ENCODE data around the gene NTM.

- TF ChIP-seq, protein P1, sequence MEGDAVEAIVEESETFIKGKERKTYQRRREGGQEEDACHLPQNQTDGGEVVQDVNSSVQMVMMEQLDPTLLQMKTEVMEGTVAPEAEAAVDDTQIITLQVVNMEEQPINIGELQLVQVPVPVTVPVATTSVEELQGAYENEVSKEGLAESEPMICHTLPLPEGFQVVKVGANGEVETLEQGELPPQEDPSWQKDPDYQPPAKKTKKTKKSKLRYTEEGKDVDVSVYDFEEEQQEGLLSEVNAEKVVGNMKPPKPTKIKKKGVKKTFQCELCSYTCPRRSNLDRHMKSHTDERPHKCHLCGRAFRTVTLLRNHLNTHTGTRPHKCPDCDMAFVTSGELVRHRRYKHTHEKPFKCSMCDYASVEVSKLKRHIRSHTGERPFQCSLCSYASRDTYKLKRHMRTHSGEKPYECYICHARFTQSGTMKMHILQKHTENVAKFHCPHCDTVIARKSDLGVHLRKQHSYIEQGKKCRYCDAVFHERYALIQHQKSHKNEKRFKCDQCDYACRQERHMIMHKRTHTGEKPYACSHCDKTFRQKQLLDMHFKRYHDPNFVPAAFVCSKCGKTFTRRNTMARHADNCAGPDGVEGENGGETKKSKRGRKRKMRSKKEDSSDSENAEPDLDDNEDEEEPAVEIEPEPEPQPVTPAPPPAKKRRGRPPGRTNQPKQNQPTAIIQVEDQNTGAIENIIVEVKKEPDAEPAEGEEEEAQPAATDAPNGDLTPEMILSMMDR (tag by site-specific recombination; IDR thresholded peaks at IDR 0.05), result no peak
- TF ChIP-seq PRDM1 (tag by site-specific recombination; IDR thresholded peaks at IDR 0.05) (no peak), ZNF610 (tag by site-specific recombination; IDR thresholded peaks at IDR 0.05; ENCODE audit: borderline replicate concordance) (no peak), ZNF24 (tag by site-specific recombination; IDR thresholded peaks at IDR 0.05) (no peak), ZBTB7A (tag by site-specific recombination; IDR thresholded peaks at IDR 0.05; ENCODE audit: low read depth) (no peak), OVOL3 (tag by site-specific recombination; IDR thresholded peaks at IDR 0.05) (no peak), TCF7L2 (IDR thresholded peaks at IDR 0.05; ENCODE audit: borderline replicate concordance, low read depth, low read length) (no peak), ZNF362 (tag by site-specific recombination; IDR thresholded peaks at IDR 0.05) (no peak), ZNF792 (tag by site-specific recombination; IDR thresholded peaks at IDR 0.05) (no peak), ZEB2 (tag by site-specific recombination; IDR thresholded peaks at IDR 0.05) (no peak)
- TF ChIP-seq, protein P2, sequence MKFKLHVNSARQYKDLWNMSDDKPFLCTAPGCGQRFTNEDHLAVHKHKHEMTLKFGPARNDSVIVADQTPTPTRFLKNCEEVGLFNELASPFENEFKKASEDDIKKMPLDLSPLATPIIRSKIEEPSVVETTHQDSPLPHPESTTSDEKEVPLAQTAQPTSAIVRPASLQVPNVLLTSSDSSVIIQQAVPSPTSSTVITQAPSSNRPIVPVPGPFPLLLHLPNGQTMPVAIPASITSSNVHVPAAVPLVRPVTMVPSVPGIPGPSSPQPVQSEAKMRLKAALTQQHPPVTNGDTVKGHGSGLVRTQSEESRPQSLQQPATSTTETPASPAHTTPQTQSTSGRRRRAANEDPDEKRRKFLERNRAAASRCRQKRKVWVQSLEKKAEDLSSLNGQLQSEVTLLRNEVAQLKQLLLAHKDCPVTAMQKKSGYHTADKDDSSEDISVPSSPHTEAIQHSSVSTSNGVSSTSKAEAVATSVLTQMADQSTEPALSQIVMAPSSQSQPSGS (tag by site-specific recombination; IDR thresholded peaks at IDR 0.05; ENCODE audit: low read depth), result no peak
- TF ChIP-seq, protein P3, sequence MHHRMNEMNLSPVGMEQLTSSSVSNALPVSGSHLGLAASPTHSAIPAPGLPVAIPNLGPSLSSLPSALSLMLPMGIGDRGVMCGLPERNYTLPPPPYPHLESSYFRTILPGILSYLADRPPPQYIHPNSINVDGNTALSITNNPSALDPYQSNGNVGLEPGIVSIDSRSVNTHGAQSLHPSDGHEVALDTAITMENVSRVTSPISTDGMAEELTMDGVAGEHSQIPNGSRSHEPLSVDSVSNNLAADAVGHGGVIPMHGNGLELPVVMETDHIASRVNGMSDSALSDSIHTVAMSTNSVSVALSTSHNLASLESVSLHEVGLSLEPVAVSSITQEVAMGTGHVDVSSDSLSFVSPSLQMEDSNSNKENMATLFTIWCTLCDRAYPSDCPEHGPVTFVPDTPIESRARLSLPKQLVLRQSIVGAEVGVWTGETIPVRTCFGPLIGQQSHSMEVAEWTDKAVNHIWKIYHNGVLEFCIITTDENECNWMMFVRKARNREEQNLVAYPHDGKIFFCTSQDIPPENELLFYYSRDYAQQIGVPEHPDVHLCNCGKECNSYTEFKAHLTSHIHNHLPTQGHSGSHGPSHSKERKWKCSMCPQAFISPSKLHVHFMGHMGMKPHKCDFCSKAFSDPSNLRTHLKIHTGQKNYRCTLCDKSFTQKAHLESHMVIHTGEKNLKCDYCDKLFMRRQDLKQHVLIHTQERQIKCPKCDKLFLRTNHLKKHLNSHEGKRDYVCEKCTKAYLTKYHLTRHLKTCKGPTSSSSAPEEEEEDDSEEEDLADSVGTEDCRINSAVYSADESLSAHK (tag by site-specific recombination; IDR thresholded peaks at IDR 0.05), result no peak
These were observed 380.3 kb downstream of the NTM start for GRCh38 chr11:131750692-131751091.

All from HEK293 (cell line).